ENCODE results near the gene HOXA2. TPM values are rescaled to one million over a fixed set of nuclear protein-coding genes. Genes with fewer than 3 reads are reported as not detected.

The HOXA2 gene
- total RNA-seq, 1 donor from 2014 or later = 0.89 TPM

DNA sequence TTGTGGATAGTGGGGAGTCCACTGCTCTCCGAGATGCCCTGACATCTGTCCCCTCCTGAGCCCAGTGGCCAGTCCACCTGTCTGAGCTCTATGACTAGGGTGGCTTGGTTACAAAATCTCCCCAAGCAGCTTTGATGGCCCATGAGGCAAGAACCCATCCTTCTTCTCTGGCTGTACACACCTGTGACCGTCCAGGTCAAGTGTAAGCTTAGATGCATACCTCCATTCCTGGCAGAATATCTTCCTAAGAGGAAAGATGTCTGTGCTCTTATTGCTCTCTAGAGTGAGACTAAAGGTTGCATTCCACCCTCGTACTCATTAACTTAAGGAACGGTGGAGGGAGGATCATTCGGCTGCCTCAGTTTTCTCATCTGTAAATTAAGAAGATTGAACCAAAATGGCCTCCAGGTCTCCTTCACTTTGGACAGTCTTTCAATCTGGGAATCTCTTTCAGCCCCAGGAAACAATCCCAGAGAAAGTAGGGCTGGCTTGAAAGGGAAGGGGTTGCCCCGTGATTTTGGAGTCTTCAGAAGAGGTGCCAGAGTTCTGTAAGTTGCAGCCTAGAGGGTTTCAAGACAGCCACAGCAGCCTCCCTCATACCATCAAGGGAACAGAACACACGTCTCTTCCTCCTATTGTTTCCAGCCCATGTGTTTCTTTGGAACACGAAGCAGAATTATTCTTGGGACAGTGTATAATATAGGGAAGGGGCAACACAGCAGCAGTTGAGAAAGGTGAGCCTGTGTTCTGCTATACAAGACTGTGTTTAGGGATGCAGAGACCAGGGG lies 22.6 kb upstream of the HOXA2 start:
- no peak for DNase-seq

DNA sequence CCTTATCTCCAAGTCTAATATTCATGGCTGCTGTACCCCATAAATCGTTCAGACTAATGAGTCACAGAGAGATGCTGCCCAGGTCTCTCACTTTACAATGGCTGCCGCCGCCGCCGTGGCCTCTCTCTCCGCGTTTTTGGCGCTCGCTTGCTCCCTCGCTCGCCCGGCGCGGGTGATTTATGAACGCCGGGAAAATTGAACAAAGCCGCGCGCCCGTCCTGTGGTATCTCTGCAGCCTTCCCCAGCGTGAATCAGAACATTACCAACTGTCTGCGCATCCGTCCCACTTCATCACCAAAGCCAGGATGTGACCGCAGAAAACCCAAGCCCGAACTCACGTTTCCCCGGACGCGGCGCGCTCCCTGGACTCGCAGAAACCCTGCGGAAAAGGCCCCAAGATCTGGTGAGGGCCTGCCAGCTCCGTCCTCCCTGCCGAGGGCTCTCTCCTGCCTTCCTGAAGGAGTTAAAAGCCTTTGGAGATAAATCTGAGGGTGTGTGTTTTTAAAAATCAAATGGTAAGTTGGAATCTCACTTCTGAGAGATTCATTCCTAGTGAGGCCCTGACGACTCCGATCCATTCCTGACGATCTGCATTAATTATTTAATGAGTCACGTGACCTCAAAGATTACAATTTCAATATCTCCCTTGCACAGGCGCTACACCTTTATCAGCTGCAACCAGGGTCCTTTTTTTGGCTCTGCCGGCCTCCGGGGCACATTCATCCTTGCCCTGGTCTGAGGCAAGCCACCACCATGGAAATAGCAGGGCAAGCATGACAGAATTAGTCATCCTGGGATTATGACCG lies 21.8 kb upstream of the HOXA2 start:
- no peak for DNase-seq

DNA sequence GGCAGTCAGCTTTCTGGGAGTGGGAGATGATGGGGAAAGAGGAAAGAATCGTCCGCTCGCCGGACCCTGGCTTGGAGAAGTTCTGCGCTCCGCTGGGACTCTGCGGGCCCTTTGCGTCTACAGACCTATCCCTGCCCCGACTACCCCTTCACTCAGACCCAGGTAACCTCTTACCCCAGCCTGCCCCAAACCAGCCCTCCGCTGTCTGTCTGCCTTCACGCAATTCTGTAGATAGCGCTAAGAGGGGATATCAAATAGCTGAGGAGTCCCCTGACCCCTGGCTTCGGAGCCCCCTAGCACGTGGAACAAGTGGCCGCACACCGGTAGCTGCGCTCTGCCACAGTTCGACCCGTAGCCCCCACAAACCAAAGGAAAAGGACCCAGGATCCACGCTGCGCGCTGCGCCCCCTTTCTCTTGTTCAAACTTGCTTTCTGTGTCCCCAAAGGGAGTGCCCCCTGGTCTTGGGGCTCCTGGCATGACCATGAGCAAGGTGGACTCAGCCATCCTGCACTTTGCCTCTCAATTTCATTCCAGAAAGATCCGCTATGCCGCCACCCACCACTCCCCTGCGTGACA lies 21.1 kb upstream of the HOXA2 start:
- no peak for DNase-seq

DNA sequence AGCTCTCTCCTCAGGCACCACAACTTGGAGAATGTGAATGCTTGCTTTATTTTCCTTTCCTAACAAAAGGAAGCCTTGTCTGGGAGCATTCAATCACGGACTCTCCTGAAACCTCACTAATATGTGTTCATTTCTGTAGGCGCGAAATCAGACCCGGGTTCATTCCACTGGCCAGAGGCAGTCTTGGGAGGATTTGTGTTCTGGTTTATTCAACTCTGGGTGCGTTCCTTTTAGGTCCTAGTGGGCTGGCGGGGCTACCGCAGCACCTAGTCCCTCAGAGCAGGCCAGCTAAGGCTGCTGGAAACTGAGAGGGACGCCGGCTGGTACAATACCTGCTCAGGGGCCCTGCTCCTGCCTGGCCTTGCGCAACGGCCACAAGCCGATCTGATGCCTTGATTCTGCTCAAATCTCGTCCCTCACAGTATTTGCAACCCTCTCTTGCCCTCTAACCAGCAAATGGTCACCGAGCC lies 20.6 kb upstream of the HOXA2 start:
- no peak for DNase-seq

DNA sequence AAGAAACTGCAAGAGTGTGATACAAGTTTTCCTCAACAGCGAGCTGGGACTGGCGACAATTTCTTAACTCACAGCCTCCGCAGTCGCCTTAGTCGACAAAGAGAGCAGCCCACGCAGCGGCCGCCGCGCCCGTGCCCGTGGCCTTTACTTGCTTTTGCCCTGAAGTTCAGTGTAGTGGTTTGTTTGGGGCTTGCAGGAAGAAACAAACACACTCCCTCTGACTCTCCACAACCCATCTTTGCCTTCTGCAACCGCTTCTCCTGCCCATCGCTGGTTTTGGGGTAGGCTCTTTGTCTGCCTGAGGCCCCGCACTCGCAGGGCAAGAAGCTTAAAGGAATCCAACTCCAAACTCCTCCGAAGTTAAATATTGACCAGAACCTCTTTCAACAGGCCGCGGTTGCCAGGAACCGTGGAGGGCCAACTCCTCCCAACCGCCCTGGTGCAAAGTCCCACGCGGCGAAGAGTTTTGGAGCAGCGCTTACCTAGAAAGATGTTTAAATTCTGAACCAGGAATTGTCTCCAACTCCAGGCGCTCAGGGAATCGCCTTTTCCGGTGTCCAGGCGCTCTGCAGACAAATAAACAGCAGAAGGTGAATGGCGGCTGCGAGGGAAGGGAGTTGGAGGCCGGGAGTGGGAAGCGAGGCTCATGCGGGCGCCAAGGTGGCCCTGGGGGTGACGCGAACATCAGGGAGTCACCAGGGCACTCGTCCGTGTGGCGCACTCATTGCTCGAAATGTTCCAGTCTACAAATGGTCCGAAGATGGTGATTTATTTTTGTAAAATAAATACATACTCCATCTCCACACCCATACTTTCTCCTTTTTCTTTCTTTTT lies 19.8 kb upstream of the HOXA2 start:
- no peak for DNase-seq

DNA sequence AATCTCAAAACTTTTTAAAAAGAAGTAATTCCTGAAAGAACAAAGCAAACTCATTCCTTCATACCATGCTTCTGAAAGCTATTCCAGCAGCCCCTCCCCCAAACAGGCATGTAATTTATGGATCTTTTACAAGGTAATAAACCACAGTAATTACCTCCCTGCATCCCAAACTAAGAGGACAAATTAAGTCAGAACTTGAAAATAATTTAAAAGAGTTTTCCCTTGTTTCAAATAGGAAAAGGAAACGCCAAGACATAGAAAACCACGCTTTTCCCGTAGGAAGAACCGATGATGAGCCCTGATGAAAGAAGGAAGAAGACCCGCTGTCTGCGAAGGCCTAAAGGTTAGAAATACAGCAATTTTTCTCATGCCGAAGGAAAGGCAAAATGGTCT lies 19.2 kb upstream of the HOXA2 start:
- DNase-seq = no peak

DNA sequence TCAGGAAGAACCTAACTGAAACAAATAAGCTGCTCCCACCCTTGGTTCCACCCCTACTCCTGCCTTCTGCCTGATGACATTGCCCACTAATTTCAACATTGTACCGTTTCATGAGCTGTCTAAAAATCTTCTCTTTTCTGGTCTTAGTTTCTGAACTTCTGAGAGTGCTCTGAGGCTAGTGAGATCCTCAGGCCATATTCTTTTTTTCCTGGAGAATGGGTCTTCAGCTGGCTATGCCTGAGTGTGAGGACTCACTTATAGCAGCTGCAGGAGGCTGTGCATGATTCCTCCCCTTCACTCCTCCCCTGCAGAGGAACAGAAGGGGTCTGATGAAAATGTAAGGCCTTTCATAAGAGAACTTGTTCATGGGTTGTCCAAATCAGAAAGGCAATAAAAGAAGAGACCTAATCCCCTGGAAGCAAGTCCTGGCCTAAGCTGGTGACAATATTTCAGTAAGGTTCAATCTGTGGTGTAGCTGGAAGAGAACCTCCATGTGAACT lies 17.0 kb upstream of the HOXA2 start:
- no peak for DNase-seq

DNA sequence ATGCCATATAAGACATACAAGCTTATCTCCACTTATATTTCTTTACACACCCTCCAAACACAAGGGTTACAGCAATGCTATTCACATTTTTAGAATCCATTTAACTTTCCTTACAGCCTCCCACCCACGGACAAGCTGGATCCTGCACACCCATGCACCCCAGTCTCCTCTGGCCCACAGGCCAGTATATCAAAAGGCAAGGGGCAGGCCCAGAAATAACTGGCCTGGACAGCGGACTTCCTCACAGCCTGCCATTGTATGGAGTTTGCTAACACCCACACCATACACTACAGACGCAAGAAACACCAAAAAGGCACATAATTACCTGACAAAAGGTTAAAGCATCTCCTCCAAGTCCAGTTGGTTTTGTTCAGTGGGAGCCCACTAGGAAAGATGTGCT lies 16.1 kb upstream of the HOXA2 start:
- DNase-seq = no peak

DNA sequence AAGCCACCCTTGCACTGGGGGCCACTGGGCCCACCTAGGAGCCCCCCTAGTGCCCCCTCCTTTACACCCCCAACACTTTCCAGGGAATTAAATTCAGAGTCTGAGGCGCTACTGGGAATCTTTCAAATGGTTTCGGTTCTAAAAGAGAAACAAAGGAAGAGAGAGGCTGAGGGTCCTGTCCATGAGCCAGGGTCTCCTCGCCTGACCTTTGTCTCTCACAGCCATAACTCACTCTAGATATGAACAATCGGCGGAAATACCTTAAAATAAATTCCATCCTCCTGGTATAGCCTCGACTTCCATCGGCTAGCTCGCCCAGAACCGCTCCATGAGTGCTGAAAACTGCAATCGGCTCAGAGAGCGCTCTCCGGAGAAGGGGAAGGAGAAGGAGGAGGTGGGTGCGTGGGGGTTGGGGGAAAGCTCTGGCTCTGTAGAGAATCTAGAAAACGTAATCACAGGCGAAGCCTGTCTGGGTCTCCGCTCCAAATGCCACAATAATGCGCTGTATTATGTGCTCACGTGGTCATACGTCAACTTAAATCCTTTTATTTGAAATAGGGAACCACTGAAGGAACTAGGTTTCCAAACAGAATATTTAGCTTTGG lies 15.5 kb upstream of the HOXA2 start:
- DNase-seq = no peak

DNA sequence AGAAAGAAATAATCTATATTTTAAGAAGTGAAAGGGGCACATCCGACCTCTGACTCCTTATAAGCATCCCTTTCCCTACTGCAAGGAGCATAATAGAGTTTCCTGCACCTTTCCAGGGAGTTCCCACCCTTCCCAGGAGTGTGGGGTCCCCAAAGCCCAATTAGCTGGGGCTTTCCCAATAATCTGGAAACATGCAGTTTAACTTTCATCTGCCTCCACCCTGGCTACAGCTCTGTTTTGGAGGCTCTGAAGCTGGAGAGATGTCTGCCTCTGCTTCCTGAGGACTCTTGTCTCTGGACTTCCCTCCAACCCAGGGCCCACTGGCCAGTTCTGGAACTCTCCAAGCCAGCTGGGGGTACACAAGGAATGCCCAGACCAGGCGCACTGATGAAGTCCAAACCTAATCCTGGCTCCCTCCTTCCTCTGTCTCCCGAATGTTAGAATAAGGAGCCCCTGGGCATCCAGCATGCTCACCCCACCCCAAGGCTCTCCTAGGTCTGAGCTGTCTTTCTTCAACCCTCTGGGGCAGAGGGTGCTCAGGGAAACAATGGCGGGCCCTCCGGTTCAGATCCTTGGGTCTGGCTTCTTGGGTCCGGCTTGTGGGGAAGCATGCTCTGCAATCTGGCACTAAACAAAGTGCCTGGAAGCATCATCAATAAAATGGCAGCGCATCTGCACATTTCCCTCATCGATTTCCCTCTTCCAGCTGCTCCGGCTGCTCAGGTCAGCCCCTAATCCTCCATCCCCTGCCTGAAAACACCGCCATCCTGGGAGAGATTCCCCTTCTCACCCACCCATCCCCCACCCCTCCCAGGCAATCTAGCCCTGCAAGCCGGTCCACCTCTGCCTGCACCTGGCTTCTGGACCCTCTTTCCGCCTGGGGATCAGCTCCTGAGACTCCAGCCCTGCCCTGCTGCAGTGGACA lies 14.7 kb upstream of the HOXA2 start:
- no peak for DNase-seq

DNA sequence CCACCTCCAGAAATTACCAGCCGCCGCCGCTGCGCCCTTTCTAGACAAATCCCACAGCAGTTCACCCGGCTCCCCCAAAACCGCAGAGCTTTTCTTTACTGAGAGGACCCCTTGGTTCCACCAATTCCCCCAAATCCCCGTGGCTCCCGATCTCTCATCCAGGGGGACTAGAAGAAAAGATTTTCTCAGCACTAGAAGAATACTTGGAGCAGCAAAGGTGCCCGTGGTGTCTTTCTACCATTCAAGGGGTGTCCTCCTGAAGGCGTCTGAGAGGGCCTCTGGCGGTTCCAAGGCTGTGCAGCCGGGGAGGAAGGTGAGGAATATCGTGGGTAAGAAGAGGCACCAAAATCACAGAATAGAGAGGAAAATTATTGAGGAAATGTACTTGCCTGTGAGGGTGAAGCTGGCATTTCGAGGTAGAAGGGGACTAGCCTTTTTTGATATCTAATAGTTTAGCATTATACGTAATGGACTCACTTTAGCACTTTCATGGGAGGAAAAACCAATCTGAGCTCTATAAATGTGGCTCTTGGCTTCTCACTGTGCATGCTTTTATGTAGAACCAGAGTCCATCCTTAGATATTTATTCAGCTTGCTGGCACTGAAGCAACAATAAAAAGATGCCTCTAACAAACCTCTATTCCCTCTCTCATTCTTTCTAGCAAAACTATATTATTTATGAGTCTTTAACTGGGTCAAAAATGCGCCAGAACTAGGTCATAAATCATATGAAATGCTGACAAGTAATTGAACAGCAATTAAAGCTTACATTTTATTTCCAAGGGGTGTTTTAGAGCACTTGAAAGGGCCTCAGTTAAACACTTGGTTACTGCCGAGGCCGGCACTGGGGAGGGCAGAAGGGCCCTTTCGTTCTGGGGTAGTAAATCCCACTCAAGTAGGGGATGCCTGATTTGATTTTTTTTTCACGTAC lies 13.8 kb upstream of the HOXA2 start:
- no peak for DNase-seq

DNA sequence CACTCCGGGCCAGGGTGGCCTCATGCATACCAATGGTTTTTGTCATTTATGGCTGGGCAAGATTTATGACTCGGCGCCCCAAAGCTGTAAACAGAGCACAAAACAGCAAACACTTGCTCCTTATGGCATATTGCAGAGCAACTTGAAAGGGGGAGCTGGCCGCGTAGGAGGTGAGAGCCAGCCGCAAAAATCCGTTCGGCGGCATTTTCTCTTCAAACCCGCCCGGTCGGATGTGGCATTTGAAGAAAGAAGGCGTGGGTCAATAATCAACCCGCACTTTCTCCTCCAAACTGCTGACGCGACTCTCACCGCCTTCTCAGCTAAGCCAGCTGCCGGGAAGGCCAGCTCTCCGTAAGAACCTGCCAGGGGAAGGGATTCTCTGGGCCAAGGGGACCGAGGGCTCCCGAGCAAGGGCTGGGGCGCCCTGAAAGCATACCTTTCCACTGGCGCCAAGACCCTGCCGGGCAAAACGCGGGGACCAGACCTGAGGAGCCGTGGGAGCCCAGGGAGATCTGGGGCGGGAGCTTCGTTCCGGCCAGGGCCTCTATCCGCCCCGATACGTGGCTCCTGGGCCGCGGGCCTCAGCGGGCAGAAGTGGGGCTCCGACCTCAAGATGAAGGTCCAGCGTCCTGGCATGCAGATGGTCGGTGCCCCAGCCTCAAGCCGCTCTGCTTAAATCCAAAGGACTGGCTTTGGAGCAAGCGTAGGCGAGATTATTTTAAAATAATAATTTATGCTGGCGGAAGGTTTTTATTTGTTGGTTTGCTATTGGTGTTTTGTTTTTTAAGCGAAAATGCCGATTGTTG lies 12.9 kb upstream of the HOXA2 start:
- DNase-seq = no peak

DNA sequence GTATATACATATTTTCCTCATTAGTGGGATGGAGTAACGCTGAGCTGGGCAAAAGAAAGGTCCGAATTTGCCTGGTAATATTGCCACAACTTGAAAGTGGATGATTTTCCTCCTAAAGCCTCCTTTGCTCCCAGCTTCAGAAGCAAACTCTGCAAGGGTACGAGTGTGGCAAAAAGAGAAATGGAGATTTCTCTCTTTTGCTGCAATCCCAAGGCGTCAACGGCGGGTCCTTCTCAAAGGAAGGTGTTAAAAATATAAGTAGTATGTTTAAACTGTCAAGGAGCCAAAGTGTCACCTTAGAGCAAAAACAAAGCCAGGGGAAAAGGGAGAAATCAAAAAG lies 12.4 kb upstream of the HOXA2 start:
- no peak for DNase-seq

DNA sequence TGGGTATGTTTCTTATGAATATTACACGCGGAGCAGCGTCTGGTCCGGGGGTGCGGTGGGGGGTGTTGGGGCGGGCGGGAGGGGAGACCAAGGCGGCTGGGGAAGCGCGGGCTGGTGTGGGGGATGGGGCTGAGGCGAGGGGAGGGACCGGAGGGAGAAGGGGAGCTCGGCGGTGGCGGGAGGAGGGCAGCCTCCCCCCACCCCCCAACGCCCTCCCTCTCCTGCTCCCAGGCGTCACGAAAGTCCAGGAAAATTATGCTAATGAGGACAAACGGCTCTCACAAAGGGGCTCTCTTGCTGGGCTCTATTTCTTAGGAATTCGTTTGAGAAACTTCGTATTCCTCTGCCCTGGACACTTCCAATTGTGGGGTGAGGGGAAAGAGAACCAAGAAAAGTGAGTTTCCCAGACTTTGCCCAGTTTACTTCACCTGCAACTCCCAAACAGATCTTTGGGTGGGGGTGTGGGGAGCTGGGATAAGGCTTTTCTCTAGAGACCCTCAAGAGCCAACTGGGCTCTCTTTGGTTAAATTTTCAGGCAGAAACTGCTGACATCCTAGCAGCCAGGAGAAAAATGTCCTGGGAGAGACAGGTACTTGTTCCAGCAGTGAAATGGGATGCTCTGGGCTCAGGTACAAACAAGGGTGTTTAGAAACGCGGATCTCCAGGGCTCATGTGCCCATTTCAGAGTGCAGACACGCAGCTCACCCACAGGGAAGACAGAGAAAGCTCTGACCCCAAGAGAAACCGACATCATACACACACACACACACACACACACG lies 11.7 kb upstream of the HOXA2 start:
- DNase-seq = no peak

DNA sequence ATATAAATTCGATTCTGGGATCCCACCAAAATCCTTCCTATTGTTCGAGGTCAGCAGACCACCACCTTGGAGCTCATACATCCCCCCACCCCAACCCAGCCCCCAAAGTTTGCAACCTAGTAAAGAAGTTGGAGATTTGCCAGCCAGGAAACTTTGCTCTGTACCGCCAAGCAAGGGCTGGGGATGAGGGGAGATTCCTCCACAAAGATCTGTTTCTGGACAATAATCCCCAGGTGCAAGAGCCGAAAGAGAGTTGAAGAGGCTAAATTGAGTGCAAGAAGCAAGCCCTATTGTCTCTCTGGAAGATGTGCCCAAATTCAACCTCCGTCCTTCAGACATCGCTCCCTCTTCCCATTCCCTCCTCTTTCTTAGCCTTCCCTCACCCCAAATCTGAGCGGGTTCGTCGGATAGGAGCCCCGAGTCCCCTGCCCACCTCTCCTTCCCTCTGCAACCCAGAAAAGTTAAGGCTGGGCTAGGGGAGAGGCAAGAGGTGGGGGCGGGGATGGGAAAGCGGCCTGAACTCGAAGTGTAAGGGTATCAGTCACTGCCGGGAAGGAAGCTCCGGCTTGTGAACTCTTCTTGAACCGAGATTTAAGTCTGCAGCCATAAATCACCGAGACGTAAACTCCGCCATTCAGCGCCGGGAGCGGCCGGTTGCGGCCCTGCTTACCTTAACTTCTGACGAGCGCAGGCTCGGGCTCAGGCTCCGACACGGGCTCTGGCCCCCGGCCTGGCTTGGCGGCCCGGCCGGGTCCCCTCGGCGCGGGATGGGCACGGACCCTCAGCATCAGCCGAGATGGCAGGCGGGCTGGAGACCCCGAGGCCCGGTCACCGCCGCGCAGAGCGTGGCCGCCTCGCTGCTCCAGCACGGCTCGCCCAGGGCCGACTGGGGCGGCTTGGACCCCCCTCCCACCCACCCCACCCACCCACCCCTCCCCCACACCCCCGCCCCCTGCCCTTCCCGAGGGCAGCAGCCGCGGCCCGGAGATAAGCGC lies 10.8 kb upstream of the HOXA2 start:
- no peak for DNase-seq

DNA sequence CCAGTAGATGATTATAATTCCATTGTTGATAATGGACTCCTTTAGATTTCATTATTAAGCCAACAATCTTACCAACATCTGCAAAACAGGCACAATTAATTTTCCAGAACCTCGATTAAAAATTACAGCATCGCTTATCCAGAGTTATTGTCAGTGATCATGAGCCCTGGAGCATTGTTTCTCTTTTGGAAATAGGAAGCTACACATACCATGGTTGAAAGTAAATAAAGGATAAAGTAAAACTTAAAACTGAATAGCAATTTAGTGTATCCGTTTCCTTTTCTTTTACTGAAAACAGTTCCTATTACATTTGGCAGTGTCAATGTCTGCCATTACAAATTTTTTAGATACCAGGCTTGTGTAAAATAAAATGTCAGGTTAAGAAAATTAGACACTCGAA lies 9.9 kb upstream of the HOXA2 start:
- DNase-seq = no peak
